Ovary (tissue), 9 donors: ENCODE results near the gene AP5Z1. TPM values are rescaled to one million over a fixed set of nuclear protein-coding genes. Genes with fewer than 3 reads are reported as not detected.

Experiments used
- DNase-seq, 5 donors: peaks; one replicate each; pipeline ENCODE4 v3.0.0-alpha.2; 2019 to 2020
- H3K27ac ChIP-seq, 2 donors: fragments of 200-600 bp; one replicate each; pipeline versions ENCODE4 v1.5.1 to v1.8.0; 2019 to 2022
- H3K27me3 ChIP-seq: fragments of 200-600 bp; one replicate; pipeline ENCODE4 v1.8.0; 2022
- H3K36me3 ChIP-seq: fragments of 200-600 bp; sonication (generic); one replicate; pipeline ENCODE4 v1.5.1; 2019
- H3K4me1 ChIP-seq: one replicate; pipeline ENCODE4 v1.8.1; 2013; ENCODE audit warnings: mild to moderate bottlenecking, moderate library complexity; ENCODE audit not compliant: insufficient read depth
- H3K4me3 ChIP-seq: fragments of 200-600 bp; sonication (generic); one replicate; pipeline ENCODE4 v1.5.1; 2017
- H3K9me3 ChIP-seq, 2 donors: fragments of 200-600 bp in 1 of 2; sonication (generic) in 1 of 2; one replicate each; pipeline versions ENCODE4 v1.5.1 to v1.8.1; 2013 to 2019; ENCODE audit warnings: mild to moderate bottlenecking in 1 of 2, moderate library complexity in 1 of 2
- CTCF ChIP-seq, 3 donors: fragments of 450-650 bp in 2 of 3; fragments of 200-600 bp in 1 of 3; IDR thresholded peaks; one replicate each; pipeline versions ENCODE4 v1.5.1 to v1.8.0; 2016 to 2022; ENCODE audit warnings: antibody characterized with exemption in 3 of 3, mild to moderate bottlenecking in 1 of 3
- EP300 ChIP-seq: sonication (generic); formaldehyde crosslinking; IDR thresholded peaks from one replicate; pipeline ENCODE4 v1.6.1; 2017; ENCODE audit warnings: antibody characterized with exemption
- POLR2A ChIP-seq: fragments of 450-650 bp; IDR thresholded peaks from one replicate; pipeline ENCODE4 v1.6.1; 2017; ENCODE audit warnings: antibody characterized with exemption, mild to moderate bottlenecking, moderate library complexity
- WGBS, 3 donors: extraction: QIAGEN DNeasy Blood & Tissue Kit in 1 of 3; methylation state at CpG; one replicate each; pipeline versions ENCODE4 v1.1.5 to v1.1.7; 2013 to 2017; 5-methylcytosine and 5-hydroxymethylcytosine counted together
- intact Hi-C, 4 donors: fragments of 100-400 bp; cut with DNase I; formaldehyde crosslinking; loops; one replicate each; pipeline versions ENCODE4 v1.11.0 to v1.15.1; 2022 to 2023
- polyA plus RNA-seq, 2 donors: library from polyadenylated mRNA; stranded (reverse); fragments of 200-250 nt in 1 of 2; fragments of 350-450 nt in 1 of 2; fragmentation: Illumina TruSeq in 1 of 2; extraction: RNeasy Lipid Tissue Mini Kit (QIAGEN cat#74804) in 1 of 2; gene quantifications; one replicate each; pipeline ENCODE4 v1.2.3, GENCODE V29; 2013 to 2014
- total RNA-seq, 7 donors: library from RNA; depleted of rRNA in 2 of 7; stranded (reverse); fragments of >200 nt in 2 of 7; fragmentation: NEBNext Ultra II Directional in 3 of 7; extraction: Animal tissue kit (Norgen Biotek cat#: 25700) in 3 of 7; gene quantifications; one replicate each; pipeline versions ENCODE4 v1.1.0 to v1.2.4, GENCODE V29; 2016 to 2023
- donor health status: DM: no; HTN: no; CAD: no; lungs with moderate emphysema.
- donor health status: DM: no; HTN: no; CAD: no.
- donor health status: Bipolar disorder and iron deficiency.
- donor health status: DM: yes; HTN: yes; CAD: no.
- donor health status: DM: no; HTN: no; CAD: no.
- donor health status: DM: yes; HTN: yes; CAD: no.

The AP5Z1 gene
- total and polyA plus RNA-seq, 9 donors, result 2.4 to 37.3 (median 23.1) TPM

- TF ChIP-seq POLR2A (no peak), EP300 (no peak), CTCF (IDR thresholded peaks at IDR 0.05) (no peak)
- peaks cover 9% of the 10 kb centered on the region for H3K4me1 ChIP-seq
- no peaks in the 10 kb centered on the region for H3K36me3 ChIP-seq
- 18 to 20% (median 20%) methylated on average over 32 of the region's 32 CpGs for WGBS, 3 donors
- H3K9me3 ChIP-seq, result no peaks in the 10 kb centered on the region
- H3K4me3 ChIP-seq, result peak overlapping the region; percentile 54
- peak overlapping the region; percentile 87 to 90 for H3K27ac ChIP-seq
- H3K27me3 ChIP-seq, result no peaks in the 10 kb centered on the region
- DNase-seq, result peak in 2 of 5 donors; percentile 44 to 73
- intact Hi-C loops, result no loop called here
These were observed 613 bp downstream of the AP5Z1 start for GRCh38 chr7:4775848-4776623.

GRCh38 chr7:4779118-4779517, 3.7 kb downstream of the AP5Z1 start:
- intact Hi-C loops, result no loop called here
- H3K27me3 ChIP-seq, result no peaks in the 10 kb centered on the region
- 84 to 91% (median 87%) methylated on average over 5 of the region's 5 CpGs for WGBS, 3 donors

GRCh38 chr7:4781366-4782069, 6.1 kb downstream of the AP5Z1 start:
- no peaks in the 10 kb centered on the region for H3K36me3 ChIP-seq
- H3K9me3 ChIP-seq, result no peaks in the 10 kb centered on the region
- intact Hi-C loops, result no loop called here
- TF ChIP-seq CTCF (IDR thresholded peaks at IDR 0.05) (no peak), EP300 (no peak), POLR2A (no peak)
- no peak overlapping the region for H3K27ac ChIP-seq
- WGBS, 3 donors, result 90 to 92% (median 91%) methylated on average over 26 to 27 of the region's 27 CpGs
- H3K4me3 ChIP-seq, result no peak overlapping the region
- peaks cover 3% of the 10 kb centered on the region for H3K4me1 ChIP-seq
- no peaks in the 10 kb centered on the region for H3K27me3 ChIP-seq
- peak in 1 of 5 donors; percentile 36 for DNase-seq

More at GRCh38 chr7:4779118-4779517, 3.7 kb downstream of the AP5Z1 start:
- no peak for DNase-seq
- no peak for TF ChIP-seq CTCF (IDR thresholded peaks at IDR 0.05)
- TF ChIP-seq POLR2A, result no peak
- no peak for TF ChIP-seq EP300
- Histone ChIP-seq H3K4me3 (no peak overlapping the region), H3K9me3 (no peaks in the 10 kb centered on the region), H3K36me3 (no peaks in the 10 kb centered on the region), H3K27ac (no peak overlapping the region), H3K4me1 (peaks cover 7% of the 10 kb centered on the region)

- Histone ChIP-seq H3K4me3 (no peak overlapping the region), H3K4me1 (no peaks in the 10 kb centered on the region), H3K9me3 (no peaks in the 10 kb centered on the region), H3K27me3 (no peaks in the 10 kb centered on the region), H3K27ac (no peak overlapping the region), H3K36me3 (no peaks in the 10 kb centered on the region)
- DNase-seq, result no peak
- TF ChIP-seq EP300 (no peak), POLR2A (no peak), CTCF (IDR thresholded peaks at IDR 0.05) (no peak)
- intact Hi-C loops, result no loop called here
- WGBS, 3 donors, result 91 to 94% (median 92%) methylated on average over 36 of the region's 36 CpGs
These were observed 7.2 kb downstream of the AP5Z1 start for GRCh38 chr7:4782333-4783291.
